Stimulated activated CD8-positive, alpha-beta memory T cell treated with anti-CD3 and anti-CD28 coated beads, Interleukin-4, amount 100 ng/mL, for 24 hours (primary cell): Measurements from ENCODE around the gene NPRL2.
A peak's percentile ranks its signal among the peaks of the same experiment; 100 is the strongest.

Experiments
- DNase-seq: peaks from one replicate; pipeline ENCODE4 v3.0.0-alpha.2; 2020; ENCODE audit warnings: low read depth

The NPRL2 gene

GRCh38 chr3:50350527-50351322 lies at the start of gene NPRL2, which contains the start of gene CYB561D2:
TSS of gene NPRL2 (minus strand) at chr3:50350775. CDS start at chr3:50350652, 123 bp downstream.
TSS of gene CYB561D2 (plus strand) at chr3:50350862. CDS start at chr3:50351434, 572 bp downstream.
- DNase-seq: peak; percentile 100

GRCh38 chr3:50396502-50396901 lies 45.9 kb upstream of the NPRL2 start:
- no peak for DNase-seq

- DNase-seq: no peak
Observed at GRCh38 chr3:50395070-50395860, 44.7 kb upstream of the NPRL2 start.

GRCh38 chr3:50393061-50393460 lies 42.5 kb upstream of the NPRL2 start:
- no peak for DNase-seq

- no peak for DNase-seq
Observed at GRCh38 chr3:50392101-50392715, 41.6 kb upstream of the NPRL2 start.

GRCh38 chr3:50390508-50391224 lies 40.1 kb upstream of the NPRL2 start:
- DNase-seq: no peak

GRCh38 chr3:50389414-50389767 lies 38.8 kb upstream of the NPRL2 start:
- no peak for DNase-seq

GRCh38 chr3:50388720-50389413 lies 38.3 kb upstream of the NPRL2 start:
- DNase-seq: no peak

- no peak for DNase-seq
Observed at GRCh38 chr3:50388016-50388719, 37.6 kb upstream of the NPRL2 start.

GRCh38 chr3:50385754-50386153 lies 35.2 kb upstream of the NPRL2 start:
- no peak for DNase-seq

GRCh38 chr3:50383750-50384149 lies 33.2 kb upstream of the NPRL2 start:
- no peak for DNase-seq

GRCh38 chr3:50382722-50383121 lies 32.1 kb upstream of the NPRL2 start:
- DNase-seq: no peak

- DNase-seq: no peak
Observed at GRCh38 chr3:50381383-50381782, 30.8 kb upstream of the NPRL2 start.

- no peak for DNase-seq
Observed at GRCh38 chr3:50380405-50381085, 30.0 kb upstream of the NPRL2 start.

- no peak for DNase-seq
Observed at GRCh38 chr3:50378757-50379156, 28.2 kb upstream of the NPRL2 start.

GRCh38 chr3:50378024-50378423 lies 27.4 kb upstream of the NPRL2 start:
- no peak for DNase-seq

- no peak for DNase-seq
Observed at GRCh38 chr3:50375258-50375931, 24.8 kb upstream of the NPRL2 start.

- DNase-seq: no peak
Observed at GRCh38 chr3:50374363-50375257, 24.0 kb upstream of the NPRL2 start.
